Fibroblast of the aortic adventitia (primary cell): Measurements from ENCODE around the gene GRM2. TPM values are rescaled to one million over a fixed set of nuclear protein-coding genes. Genes with fewer than 3 reads are reported as not detected.

Experiments used
- DNase-seq: peaks from one replicate; pipeline ENCODE4 v3.0.0-alpha.2; 2010; ENCODE audit warnings: low read depth
- H3K4me3 ChIP-seq: 2 replicates; pipeline ENCODE4 v1.5.1; 2011; ENCODE audit warnings: low read depth, mild to moderate bottlenecking, control low read depth, low read length, moderate library complexity
- CTCF ChIP-seq: IDR thresholded peaks from 2 replicates; pipeline ENCODE4 v1.5.1; 2011; ENCODE audit warnings: mild to moderate bottlenecking, low read length, control low read depth, inconsistent platforms; ENCODE audit not compliant: insufficient read depth
- total RNA-seq: library from RNA; depleted of rRNA; stranded (reverse); fragments of >200 nt; gene quantifications from 2 replicates; pipeline ENCODE4 v1.2.3, GENCODE V29; 2012; ENCODE audit warnings: low replicate concordance

GRM2 gene
- total RNA-seq, 1 donor, result under 0.01 TPM

GRCh38 chr3:51675201-51675611 lies 31.7 kb upstream of the GRM2 start:
- peak; percentile 64 for DNase-seq
- no peak overlapping the region for H3K4me3 ChIP-seq
- no peak for TF ChIP-seq CTCF

- H3K4me3 ChIP-seq, result no peak overlapping the region
- no peak for DNase-seq
These were observed 30.7 kb upstream of the GRM2 start for GRCh38 chr3:51676102-51676640.

GRCh38 chr3:51677358-51677757 lies 29.5 kb upstream of the GRM2 start:
- no peak overlapping the region for H3K4me3 ChIP-seq
- no peak for DNase-seq
- TF ChIP-seq CTCF, result no peak

More at GRCh38 chr3:51676102-51676640, 30.7 kb upstream of the GRM2 start:
- TF ChIP-seq CTCF, result no peak

- no peak for TF ChIP-seq CTCF
- H3K4me3 ChIP-seq, result no peak overlapping the region
- no peak for DNase-seq
These were observed 28.7 kb upstream of the GRM2 start for GRCh38 chr3:51678186-51678585.

- DNase-seq, result no peak
- no peak for TF ChIP-seq CTCF
- H3K4me3 ChIP-seq, result no peak overlapping the region
These were observed 28.2 kb upstream of the GRM2 start for GRCh38 chr3:51678641-51679040.

GRCh38 chr3:51679318-51679717 lies 27.6 kb upstream of the GRM2 start:
- no peak for DNase-seq
- no peak overlapping the region for H3K4me3 ChIP-seq
- no peak for TF ChIP-seq CTCF

- H3K4me3 ChIP-seq, result no peak overlapping the region
- DNase-seq, result no peak
- no peak for TF ChIP-seq CTCF
These were observed 27.1 kb upstream of the GRM2 start for GRCh38 chr3:51679777-51680176.
